ENCODE results near the gene ANLN.
"Not testable (repeated sequence)": the region's sequence is repeated elsewhere in the genome, so short reads cannot be mapped to it uniquely, and the experiment has no call there.

Gene ANLN

DNA sequence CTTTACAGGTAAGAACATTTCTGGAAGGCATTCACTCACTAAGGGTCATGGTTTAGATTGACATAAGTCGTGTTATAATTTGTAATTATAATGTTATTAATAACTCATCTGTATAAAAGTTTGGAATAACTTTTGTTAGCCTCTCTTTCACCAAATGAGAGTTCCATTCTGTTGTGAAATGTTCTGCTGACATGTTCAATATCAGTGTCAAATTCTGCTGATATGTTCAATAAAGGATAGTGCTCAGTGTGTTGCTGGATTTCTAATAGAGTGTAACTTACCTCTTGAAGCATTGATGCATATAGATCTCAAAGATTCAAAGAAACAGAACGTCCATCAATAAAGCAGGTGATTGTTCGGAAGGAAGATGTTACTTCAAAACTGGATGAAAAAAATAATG lies 30.6 kb downstream of the ANLN start:
- no peak for DNase-seq

DNA sequence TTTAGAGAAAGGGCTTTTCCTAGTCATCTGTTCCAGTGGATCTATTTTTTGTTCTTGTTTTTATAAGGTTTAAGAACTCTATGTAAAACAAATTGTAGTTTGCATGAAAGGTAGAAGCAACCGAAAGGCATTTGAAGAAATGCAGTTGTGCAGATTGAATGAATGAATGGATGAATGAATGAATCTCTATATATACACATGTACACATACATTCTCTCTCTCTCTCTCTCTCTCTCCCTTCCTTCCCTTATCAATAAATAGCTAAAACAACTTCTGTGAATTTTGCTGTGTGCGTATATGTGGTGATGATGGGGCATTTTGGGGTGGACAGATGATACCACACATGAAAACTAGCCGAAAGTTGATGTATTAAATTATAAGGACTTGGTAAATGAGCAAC lies 32.4 kb downstream of the ANLN start:
- DNase-seq, result no peak

DNA sequence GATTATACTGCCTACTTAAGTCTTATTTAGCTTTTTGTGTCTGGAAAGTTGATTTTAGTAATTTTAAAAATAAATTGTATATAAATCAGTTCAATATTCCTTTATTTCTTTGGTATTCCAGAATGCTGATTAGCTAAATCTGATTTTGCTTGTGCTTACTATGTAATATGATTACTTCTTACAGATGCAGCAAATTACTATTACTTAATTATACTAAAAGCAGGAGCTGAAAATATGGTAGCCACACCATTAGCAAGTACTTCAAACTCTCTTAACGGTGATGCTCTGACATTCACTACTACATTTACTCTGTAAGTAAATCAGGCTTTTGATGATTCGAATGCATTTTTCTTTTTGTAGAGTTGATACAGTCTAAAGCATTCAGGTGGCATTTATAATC lies 34.0 kb downstream of the ANLN start:
- no peak for DNase-seq

DNA sequence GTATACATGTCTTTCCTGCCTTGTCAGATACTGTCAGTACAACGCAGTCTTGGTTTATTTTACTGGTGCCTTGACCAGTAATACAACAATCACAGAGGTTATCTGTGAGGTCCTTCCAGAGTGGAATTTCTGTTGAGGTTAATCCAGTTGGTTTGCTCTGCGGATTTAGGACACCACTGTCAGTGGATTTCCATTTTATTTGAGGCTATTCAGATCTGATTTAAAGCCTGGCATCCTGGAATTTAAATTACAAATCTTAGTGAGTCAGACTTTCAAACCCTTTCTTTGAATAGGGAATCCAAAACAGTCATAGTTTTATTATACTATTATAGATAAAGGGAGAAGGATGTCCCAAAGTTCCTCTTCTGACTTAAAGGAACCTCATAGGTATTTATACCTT lies 40.5 kb downstream of the ANLN start:
- DNase-seq, result no peak

DNA sequence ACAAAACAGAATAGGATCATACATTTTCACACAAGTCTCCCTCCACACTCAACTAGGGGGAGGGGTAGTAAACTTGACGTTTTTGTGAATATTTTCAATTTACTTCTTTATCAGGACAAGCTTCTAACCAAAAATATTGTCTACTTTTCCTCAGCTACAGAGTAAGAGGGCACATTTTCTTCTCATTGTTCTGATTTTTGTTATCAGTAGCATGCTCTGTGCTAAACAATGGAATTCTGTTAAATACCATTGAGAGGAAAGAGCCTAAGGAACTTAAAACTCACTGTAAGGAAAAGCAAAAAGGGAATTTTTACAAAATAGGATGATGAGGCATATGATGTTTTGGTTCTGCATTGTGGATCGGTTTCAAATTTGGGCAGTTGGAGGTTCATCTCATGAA lies 41.2 kb downstream of the ANLN start:
- DNase-seq, result no peak

- peak; percentile 7 to 77 for DNase-seq
Measured at GRCh38 chr7:36438211-36438610, 48.5 kb downstream of the ANLN start.

DNA sequence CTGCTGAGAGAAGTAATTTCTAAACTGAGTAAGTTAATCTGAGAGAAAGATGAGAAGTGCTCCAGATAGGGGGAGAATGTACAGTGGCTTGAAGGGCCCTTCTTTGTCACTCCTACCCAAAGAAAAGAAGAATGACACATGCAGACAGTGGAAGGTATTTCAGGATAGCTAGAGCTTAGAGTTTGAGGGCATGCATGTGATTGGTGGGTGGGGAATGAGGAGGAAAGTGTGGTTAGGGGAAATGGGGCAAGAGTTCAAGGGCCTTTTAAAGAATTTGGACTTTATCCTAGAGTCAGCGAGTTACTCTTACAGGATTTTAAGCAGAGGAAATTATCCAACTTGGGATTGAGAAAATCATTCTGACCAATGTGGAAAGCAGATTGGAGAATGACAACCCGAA lies 50.0 kb downstream of the ANLN start:
- DNase-seq, result no peak

DNA sequence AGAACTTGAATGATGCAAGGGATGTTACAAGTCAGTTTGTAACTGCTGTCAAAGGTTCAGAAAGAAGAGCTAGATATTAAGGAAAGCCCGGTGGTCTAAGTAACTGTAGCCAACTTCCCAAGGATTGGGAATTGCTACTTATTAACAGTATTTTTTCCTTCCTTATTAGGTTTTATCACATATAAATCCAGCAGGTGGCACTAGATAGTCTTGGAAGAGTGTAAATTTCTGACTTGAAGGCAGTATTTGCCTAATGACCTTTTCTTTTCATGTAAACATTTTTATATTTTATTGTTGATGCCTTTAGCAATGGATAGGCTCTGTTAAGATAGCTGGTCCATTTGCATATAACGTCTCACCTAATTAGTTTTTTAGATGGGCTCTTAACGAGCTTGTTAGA lies 51.2 kb downstream of the ANLN start:
- DNase-seq, result peak; percentile 2 to 56

- DNase-seq, result no peak
Measured at GRCh38 chr7:36441344-36442022, 51.8 kb downstream of the ANLN start.

DNA sequence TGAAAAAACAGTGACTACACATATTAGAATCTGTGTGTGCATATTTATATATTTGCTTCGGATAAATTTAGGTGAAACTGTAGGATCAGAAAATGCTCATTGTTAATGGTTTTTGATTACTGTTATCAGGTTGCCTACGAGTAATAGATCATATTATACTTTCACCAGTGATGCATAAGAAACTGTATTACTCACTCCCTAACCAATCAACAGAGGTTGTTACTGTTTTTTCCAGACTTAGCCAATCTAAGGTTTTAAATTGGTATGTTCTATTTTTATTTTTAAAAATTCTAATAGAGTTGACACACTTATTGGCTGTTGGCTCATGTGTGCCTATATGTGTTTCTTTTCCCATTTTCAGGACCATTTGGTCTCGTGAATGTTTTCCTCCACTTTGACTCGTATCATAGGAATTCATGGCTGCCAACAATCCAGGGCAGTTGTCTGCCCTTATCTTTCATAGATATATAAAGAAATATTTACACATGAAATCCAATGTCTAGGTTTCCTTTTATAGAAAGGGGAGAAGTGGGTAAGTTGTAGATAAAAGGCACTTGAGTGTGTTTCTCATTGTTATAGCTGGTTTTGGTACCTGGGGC lies 59.2 kb downstream of the ANLN start:
- no peak for DNase-seq

DNA sequence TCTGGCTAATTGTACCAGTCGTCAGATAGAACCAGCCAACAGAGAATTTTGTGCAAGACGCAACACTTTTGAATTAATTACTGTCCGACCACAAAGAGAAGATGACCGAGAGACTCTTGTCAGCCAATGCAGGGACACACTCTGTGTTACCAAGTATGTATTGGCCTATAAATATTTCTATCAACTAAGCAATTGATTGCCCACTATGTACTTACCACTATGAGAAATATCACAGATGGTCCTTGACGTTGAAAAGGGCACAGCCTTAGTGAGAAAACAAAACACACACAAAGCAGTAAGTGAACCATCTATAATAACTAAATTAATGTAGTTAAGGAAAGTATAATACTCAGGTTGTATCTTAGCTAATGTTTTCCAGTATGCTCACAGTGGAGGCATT lies 60.0 kb downstream of the ANLN start:
- no peak for DNase-seq

DNA sequence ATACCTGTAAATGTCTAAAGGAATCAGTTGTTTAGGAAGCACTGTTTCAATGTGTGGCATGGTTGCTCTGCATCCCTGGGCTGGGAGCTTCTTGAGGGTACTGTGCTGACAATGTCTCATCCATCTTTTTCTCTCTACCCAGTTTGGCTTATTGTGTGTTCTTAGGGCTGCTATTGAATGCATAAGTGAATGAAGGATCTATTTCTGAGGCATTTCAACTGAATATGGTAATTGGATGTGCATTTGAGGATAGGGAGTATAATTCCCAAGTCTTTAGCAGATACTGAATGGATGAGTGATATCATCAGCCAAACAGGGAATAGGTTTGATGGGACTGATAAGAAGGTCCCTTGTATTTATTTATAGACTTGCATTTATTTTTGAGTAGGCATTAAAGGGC lies 64.1 kb downstream of the ANLN start:
- no peak for DNase-seq

DNA sequence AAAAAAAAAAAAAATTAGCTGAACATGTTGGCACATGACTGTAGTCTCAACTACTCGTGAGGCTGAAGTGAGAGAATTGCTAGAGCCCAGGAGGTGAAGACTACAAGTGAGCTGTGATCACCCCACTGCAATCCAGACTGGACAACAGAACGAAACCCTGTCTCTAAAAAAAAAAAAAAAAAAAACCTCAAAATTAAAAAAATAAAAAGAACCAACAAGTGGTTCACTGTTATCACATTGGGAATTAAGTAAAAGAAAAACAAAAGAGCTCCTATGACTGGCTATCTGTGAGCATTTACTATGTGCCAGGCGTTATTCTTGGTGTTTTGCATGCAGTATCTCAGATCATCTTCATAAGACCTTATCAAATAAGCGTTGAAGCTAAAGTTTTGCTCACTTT lies 66.0 kb downstream of the ANLN start:
- DNase-seq, result no peak

DNA sequence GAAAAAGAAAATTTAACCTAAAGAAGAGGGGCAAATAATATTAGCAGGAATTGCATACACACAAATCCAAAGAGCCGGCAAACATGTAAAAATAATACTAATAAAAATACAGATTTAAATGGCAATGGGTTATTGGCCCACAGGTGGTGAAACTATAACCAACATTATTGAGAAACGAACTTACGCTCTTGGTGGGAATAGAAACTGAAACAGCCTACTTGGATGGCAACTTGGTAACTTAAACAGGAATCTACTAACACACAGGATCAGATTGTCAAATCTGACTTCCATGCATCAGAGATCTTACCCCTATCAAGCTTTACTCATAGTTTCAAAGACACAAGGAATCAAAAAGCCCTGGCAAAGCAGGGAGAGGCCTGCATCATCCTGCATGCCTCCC lies 66.5 kb downstream of the ANLN start:
- no peak for DNase-seq

DNA sequence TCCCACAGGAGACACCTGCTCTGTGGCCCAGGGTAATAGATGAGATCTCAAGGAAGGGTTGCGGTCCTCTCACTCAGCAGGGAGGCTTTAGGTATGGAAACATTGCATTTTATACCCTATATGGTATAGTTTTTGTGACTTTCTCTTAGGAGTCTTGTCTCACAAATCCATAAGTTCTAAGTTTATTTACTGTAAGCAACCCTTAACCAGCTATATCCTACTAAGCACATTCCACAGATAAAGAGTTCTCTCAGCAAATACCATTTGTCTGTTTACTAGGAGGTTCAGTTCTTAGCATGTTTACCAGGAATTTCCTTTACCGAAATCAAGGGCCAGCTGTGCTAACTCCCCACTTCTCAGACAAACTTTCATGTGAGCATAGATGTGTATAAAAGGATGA lies 66.9 kb downstream of the ANLN start:
- DNase-seq, result no peak

- no peak for DNase-seq
Measured at GRCh38 chr7:36459236-36459960, 69.7 kb downstream of the ANLN start.

GRCh38 chr7:36460811-36461429 lies 71.3 kb downstream of the ANLN start:
- DNase-seq, result no peak

- no peak for DNase-seq
Measured at GRCh38 chr7:36462551-36463137, 73.0 kb downstream of the ANLN start.

- no peak for DNase-seq
Measured at GRCh38 chr7:36464271-36464670, 74.6 kb downstream of the ANLN start.

GRCh38 chr7:36466001-36466400 lies 76.3 kb downstream of the ANLN start:
- not testable (repeated sequence) for DNase-seq

DNA sequence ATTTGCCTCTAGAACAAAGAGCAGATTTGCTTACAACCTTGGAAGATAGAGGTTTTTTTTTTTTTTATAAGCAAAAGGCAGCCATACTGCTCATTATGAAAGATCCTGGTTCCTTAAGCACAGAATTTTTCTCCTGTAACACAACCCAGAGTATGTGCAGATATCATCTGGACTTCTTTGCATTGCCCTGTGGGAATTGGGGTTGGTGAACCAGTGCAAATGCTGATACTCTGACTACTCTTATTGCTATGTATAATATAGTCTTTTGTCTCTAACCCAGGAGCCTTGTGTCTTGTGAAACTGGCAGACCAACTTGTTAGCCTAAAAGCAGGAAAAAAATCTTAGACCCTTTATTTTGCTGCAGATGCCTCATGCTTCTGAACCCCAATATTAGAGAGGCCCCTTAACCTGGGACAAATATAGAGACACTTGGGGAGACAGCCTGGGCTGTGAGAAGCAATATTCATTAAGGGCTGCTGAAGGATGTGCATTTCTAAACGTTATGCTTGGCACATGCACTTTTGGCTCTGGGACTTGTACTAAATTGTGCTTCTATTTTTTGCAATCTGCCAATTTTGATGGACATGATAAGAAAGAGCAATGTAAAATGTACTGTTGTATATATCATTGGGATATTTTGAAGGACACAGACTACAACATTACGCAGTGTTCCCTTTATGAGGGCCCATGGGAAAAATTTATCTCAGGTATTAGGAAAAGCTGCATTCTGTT lies 78.9 kb downstream of the ANLN start:
- no peak for DNase-seq

DNA sequence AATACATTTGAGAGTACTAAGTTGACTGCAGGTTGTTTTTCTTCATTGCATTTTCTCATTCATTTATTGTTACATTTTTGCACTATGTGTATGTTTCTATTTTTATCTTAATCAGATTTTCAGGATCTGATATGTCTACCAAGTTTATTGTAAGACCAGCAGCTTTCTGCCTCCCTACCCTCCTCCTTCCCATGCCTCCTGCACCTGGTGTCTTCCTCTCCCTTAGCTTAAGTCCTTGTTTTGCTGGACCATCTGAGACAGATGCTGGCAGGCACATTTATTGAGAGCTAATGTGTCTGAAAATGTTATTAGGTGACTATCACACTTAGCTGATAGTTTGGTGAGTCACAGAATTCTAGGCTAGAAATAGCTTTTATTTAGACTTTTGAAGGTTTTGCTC lies 79.6 kb downstream of the ANLN start:
- DNase-seq, result no peak

Measured in NCI-H446 (cell line).